GM21619 (cell line): ENCODE results near the gene RAB31.

ENCODE experiments used
- ATAC-seq: cut with Tn5 transposase; IDR thresholded peaks from one replicate; pipeline ENCODE4 v1.9.1; 2021; ENCODE audit not compliant: unreplicated experiment

RAB31 gene

GRCh38 chr18:9711361-9712129, 3.4 kb downstream of the RAB31 start:
- ATAC-seq = peak; percentile 64

- no peak for ATAC-seq
These were observed 4.1 kb downstream of the RAB31 start for GRCh38 chr18:9712130-9712577.

- no peak for ATAC-seq
These were observed 4.5 kb downstream of the RAB31 start for GRCh38 chr18:9712611-9713010.

GRCh38 chr18:9714266-9715087, 6.4 kb downstream of the RAB31 start:
- ATAC-seq = no peak

- ATAC-seq = no peak
These were observed 6.9 kb downstream of the RAB31 start for GRCh38 chr18:9715088-9715343.

GRCh38 chr18:9715978-9716774, 8.1 kb downstream of the RAB31 start:
- ATAC-seq = no peak

- no peak for ATAC-seq
These were observed 8.9 kb downstream of the RAB31 start for GRCh38 chr18:9716780-9717563.

GRCh38 chr18:9719421-9719981, 11.4 kb downstream of the RAB31 start:
- ATAC-seq = no peak

- no peak for ATAC-seq
These were observed 12.2 kb downstream of the RAB31 start for GRCh38 chr18:9720327-9720726.

- no peak for ATAC-seq
These were observed 13.9 kb downstream of the RAB31 start for GRCh38 chr18:9721893-9722550.

- ATAC-seq = no peak
These were observed 14.6 kb downstream of the RAB31 start for GRCh38 chr18:9722691-9723090.

- no peak for ATAC-seq
These were observed 16.9 kb downstream of the RAB31 start for GRCh38 chr18:9724797-9725585.

- no peak for ATAC-seq
These were observed 18.1 kb downstream of the RAB31 start for GRCh38 chr18:9726175-9726574.

- ATAC-seq = no peak
These were observed 18.8 kb downstream of the RAB31 start for GRCh38 chr18:9726936-9727335.

GRCh38 chr18:9730786-9731185, 22.7 kb downstream of the RAB31 start:
- no peak for ATAC-seq

- ATAC-seq = no peak
These were observed 23.3 kb downstream of the RAB31 start for GRCh38 chr18:9731380-9731779.

- ATAC-seq = no peak
These were observed 23.9 kb downstream of the RAB31 start for GRCh38 chr18:9732031-9732430.

GRCh38 chr18:9734189-9734588, 26.1 kb downstream of the RAB31 start:
- no peak for ATAC-seq

GRCh38 chr18:9735238-9735637, 27.1 kb downstream of the RAB31 start:
- no peak for ATAC-seq
